HG03108 (cell line): ENCODE data around the gene CAPN14.

Source experiments
- ATAC-seq: cut with Tn5 transposase; IDR thresholded peaks from one replicate; pipeline ENCODE4 v1.9.1; 2021; ENCODE audit warnings: moderate library complexity; ENCODE audit not compliant: unreplicated experiment

The CAPN14 gene

GRCh38 chr2:31150120-31150670 is 67.1 kb downstream of the CAPN14 start:
- no peak for ATAC-seq

DNA sequence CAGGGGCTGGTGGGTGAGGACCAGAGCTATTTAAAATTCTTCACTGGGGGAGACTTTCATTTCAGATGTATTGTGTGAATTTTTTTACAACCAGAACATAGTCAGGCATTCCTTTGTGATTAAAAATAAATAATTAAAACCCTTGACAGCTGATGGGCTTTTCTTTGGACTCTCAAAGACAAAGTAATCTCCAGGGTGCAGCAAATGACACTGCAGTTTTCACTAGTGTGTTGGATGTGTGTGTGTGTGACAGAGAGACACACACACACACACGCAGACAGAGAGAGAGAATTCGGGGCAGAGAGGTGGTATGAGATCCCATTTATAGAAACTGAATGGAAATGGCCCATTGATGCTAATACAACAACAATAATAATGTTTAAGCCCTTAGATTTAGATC is 68.8 kb downstream of the CAPN14 start:
- ATAC-seq, result no peak

- no peak for ATAC-seq
Measured at GRCh38 chr2:31147645-31148044, 69.7 kb downstream of the CAPN14 start.

DNA sequence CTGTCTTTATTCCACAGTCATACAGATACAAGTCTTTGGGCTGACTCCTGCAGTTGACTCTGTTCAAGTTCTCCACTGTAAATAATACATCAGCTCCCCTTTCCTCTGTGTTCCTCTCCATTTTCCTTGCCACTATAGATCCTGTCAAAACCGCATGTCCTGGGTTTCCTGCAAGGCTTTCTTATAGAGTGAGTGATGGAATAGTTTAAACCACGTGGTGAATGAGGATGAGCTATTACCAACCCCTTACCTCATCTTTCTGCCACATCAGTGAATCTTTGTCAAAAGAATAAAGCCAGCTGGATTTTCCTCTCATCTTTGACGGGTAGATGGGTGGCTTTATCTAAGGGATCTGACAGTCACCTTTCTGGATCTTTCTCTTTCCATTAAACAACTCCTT is 75.2 kb downstream of the CAPN14 start:
- ATAC-seq, result no peak

DNA sequence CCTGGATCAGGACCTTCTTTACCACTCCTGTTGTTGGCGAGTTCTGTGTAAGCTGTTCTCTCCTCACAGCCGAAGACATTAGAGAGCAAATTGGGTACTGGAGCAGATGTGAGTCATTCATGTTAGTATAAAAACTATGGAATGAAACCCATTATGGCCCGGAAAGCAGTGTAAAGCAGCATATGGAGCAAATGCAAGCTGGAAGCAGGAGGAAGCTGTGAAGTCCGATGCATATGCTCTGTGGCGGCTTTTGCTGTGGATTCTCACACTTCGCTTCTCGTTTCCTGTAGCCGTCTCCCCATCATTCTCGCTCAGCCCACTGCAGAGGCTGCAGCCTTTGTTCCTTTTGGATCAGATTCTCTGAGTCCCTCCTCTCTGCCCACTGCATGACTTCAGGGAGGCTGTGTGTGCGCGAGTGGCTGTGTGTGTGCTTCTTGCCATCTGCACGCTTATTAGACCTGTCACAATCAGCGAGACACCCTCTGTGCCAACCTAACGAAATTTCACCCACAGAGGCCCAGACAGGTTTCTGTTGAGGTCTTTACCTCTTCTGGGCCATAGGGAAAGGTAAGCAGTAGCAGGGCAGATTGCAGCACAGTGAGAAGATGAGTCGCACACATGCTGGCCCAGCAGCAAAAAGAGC is 75.8 kb downstream of the CAPN14 start:
- no peak for ATAC-seq

- no peak for ATAC-seq
Measured at GRCh38 chr2:31140151-31140550, 77.2 kb downstream of the CAPN14 start.

GRCh38 chr2:31139671-31140070 is 77.6 kb downstream of the CAPN14 start:
- no peak for ATAC-seq

- ATAC-seq, result no peak
Measured at GRCh38 chr2:31138037-31138962, 79.0 kb downstream of the CAPN14 start, which contains the start of gene GALNT14. GALNT14 (minus strand) TSS chr2:31138440; CDS start chr2:31138086, 354 bp downstream.

GRCh38 chr2:31137211-31138036 is 79.9 kb downstream of the CAPN14 start:
- no peak for ATAC-seq

DNA sequence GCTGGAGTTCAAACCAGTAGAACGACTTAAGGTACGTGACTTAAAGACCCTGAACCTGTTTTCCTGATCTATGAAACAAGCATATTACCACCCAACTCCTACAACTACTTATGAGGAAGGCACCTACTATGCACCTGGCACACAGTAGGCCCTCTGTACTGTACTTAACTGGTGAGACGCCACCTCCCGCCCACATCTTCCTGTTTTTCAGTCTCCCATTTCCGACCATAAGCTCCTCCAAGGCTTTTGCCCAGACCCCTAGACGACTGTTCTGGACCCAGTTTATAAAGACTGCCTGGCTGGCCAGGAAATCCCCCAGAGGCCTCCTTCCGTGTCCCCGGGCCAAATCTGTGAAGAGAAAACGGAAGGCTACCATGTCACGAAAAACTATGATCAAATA is 80.6 kb downstream of the CAPN14 start:
- ATAC-seq, result no peak

DNA sequence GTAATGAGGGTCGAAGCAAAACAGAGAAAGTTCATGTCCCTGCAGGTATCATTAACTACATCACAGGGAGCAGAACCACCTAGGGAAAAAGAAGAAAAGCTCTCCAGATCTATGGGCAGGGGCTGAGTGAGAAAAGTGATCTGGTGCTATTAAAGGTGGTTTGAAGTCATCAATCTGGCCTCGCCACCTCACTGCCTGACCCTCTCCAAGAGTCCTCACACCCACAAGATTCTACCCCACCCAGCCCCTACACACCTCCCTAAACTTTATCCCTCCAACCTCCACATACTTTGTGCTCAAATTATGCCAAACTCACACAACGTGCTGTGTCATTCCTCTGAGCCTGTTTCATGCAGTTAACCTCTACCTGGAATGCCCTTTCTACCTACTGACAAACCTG is 81.3 kb downstream of the CAPN14 start:
- ATAC-seq, result no peak

- ATAC-seq, result no peak
Measured at GRCh38 chr2:31134480-31134879, 82.8 kb downstream of the CAPN14 start.

- ATAC-seq, result no peak
Measured at GRCh38 chr2:31132786-31133185, 84.5 kb downstream of the CAPN14 start.

- ATAC-seq, result no peak
Measured at GRCh38 chr2:31131871-31132270, 85.4 kb downstream of the CAPN14 start.

- ATAC-seq, result no peak
Measured at GRCh38 chr2:31129375-31130171, 87.7 kb downstream of the CAPN14 start.

DNA sequence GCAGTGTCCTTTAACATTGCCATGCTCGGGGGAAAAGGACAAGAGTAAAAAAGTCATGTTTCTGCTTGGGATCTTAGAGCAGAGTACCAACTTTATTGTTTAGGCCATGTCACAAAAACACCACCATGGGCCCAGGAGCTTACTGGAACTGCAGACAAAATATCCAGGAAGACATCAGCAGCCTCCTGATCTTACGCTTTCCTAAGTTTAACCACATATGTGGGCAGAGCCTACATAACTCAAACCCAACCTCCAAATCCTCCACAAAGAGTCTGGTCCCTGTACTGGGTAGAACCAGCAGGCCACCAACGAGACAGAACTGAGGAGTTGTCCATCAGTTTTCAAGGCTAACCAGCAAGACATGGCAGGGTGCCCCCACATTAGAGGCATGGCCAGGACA is 89.4 kb downstream of the CAPN14 start:
- ATAC-seq, result no peak

- no peak for ATAC-seq
Measured at GRCh38 chr2:31125918-31126695, 91.2 kb downstream of the CAPN14 start.

DNA sequence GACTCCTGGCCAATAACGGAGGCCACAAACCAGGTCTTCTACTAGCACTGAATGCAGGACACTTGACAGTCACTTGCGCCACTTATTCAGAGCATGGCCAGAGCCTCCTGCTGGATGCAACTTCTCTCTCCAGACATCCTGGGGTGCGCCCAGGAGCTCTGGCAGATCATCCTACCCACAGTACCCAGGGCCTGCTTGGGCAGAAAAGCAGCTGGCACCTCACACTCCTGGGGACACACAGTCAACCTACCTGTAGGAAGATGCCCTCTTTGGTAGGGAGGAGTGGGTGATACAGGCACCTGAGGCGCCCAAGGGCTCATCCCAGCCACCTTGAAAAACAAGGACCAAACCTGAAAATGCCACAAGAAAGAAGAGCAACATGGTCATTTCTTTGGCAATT is 92.4 kb downstream of the CAPN14 start:
- no peak for ATAC-seq
